Stomach (tissue), 4 donors: Measurements from ENCODE around the gene STC2.

Experiments
- POLR2A ChIP-seq, 4 donors: fragments of 450-650 bp; IDR thresholded peaks; one replicate each; pipeline ENCODE4 v1.6.1; 2016; ENCODE audit warnings: antibody characterized with exemption in 4 of 4, control low read depth in 2 of 4, mild to moderate bottlenecking in 1 of 4, moderate library complexity in 1 of 4
- TF ChIP-seq, protein P1 (sequence below), 7 experiments: fragments of 450-650 bp in 4 of 7; fragments of 200-600 bp in 3 of 7; sonication (generic) in 3 of 7; IDR thresholded peaks; one replicate each; pipeline ENCODE4 v1.5.1; 2016 to 2019; ENCODE audit warnings: antibody characterized with exemption in 7 of 7, control low read depth in 2 of 7, mild to moderate bottlenecking in 1 of 7

DNA sequence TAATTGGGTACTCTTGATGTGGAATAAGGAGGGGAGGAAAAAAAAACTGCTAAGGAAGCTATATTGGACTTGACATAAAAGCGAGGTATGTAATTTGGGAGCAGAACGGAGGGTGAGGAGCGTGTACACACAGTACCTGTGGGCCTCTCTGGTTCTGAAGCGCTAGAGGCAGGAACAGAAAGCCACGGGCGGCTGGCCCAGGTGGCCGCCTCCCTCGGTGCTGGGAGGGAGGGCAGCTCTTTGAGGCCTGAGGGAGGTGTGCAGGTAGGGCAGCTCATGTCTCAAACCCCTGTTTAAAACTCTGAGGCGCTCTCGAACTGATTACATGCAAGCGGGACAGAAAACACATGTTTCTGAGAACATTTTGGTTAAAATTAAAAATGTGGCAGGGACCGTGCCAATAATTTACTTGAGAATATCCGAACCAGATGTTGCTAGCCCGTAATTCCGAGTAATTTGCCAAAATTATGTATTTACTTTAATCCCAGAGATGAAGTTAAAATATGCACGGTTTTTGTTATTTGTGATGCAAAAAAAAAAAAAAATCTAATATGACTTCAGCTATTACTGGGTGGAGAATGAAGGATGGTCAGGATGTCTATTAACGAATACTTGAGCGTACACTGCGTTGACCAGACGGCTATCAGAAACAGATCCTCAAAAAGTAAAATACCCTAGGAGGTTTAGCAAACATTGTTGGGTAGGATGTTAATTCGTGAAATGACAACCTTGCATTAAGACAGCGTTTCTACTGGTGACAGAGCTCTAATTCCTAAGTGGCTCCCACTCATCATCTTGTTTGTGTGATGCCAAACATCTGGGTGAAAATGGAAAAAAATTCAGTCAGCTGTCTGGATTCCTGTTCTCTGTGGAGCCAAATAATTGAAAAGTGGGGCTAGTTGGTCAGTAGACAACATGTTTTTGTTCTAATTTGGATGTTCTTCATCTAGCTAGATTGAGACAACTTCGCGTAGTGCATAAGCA, 24.4 kb upstream of the STC2 start:
- no peak for TF ChIP-seq POLR2A (IDR thresholded peaks at IDR 0.05)
- TF ChIP-seq, protein P1, sequence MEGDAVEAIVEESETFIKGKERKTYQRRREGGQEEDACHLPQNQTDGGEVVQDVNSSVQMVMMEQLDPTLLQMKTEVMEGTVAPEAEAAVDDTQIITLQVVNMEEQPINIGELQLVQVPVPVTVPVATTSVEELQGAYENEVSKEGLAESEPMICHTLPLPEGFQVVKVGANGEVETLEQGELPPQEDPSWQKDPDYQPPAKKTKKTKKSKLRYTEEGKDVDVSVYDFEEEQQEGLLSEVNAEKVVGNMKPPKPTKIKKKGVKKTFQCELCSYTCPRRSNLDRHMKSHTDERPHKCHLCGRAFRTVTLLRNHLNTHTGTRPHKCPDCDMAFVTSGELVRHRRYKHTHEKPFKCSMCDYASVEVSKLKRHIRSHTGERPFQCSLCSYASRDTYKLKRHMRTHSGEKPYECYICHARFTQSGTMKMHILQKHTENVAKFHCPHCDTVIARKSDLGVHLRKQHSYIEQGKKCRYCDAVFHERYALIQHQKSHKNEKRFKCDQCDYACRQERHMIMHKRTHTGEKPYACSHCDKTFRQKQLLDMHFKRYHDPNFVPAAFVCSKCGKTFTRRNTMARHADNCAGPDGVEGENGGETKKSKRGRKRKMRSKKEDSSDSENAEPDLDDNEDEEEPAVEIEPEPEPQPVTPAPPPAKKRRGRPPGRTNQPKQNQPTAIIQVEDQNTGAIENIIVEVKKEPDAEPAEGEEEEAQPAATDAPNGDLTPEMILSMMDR (IDR thresholded peaks at IDR 0.05), result no peak
